Fibroblast of skin of abdomen (primary cell): ENCODE data around the gene KSR2.
A peak's percentile ranks its signal among the peaks of the same experiment; 100 is the strongest.

Experiments used
- DNase-seq: peaks from one replicate; pipeline ENCODE4 v3.0.0-alpha.2; 2013

Gene KSR2

GRCh38 chr12:117486840-117487659 is 481.7 kb downstream of the KSR2 start:
- peak; percentile 42 for DNase-seq

GRCh38 chr12:117485984-117486839 is 482.6 kb downstream of the KSR2 start:
- DNase-seq, result no peak

GRCh38 chr12:117484901-117485300 is 483.9 kb downstream of the KSR2 start:
- no peak for DNase-seq

DNA sequence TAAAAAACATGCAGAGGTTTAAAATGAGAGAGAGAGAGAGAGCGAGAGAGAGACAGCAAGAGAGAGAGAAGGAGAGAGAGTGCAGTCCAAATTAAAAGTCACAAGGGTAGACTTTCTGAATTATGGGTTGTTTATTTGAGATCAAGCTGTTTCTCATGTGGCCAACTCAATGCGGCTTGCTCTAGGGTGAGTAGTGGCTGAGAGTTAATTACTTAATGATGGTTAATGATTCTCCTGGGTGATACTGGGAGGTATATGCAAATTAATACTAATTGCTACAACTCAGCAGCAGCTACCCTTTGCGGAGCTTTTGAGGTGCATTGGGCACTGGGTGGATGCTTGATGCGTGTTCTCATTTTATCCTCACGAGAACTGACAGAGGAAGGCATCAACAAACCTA is 485.3 kb downstream of the KSR2 start:
- no peak for DNase-seq

- DNase-seq, result no peak
Observed at GRCh38 chr12:117481470-117481869, 487.3 kb downstream of the KSR2 start.

GRCh38 chr12:117476341-117476740 is 492.4 kb downstream of the KSR2 start:
- DNase-seq, result no peak

DNA sequence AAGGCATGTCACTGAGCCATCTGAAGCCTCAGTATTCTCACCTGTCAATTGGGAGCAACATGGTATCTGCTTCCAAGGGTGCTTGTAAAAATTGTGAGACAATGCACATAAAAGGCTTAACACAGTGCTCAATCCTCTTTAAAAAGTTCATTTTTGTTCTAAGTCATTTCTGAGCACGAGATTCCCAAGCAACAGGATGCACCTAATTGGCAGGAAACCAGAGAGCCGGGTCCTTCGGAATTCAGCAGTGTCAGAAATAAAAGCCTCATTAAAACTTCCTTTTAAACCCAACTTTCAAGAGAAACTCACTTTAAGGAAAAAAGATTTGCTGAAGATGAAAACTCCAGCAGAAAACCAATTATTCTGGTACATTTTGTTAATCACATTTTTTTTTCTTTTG is 494.9 kb downstream of the KSR2 start:
- DNase-seq, result no peak

DNA sequence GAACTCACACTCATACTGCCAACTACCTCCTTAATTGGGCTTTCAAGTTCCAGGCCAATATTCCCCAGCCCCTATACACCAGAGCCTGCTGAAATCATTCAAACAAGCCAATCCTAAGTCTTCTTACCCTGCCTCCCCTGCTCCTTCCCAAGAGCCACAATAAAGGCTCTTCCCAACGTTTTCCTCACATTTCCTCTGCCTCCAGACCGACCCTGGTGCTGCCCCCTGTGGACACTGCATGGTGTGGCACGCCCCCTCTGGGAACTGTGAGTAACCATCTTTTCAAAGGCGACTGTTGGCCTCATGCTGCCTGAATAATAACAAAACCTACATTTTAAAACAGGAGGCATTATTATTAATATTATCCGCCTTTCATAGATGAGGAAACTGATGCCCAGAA is 495.8 kb downstream of the KSR2 start:
- DNase-seq, result no peak

DNA sequence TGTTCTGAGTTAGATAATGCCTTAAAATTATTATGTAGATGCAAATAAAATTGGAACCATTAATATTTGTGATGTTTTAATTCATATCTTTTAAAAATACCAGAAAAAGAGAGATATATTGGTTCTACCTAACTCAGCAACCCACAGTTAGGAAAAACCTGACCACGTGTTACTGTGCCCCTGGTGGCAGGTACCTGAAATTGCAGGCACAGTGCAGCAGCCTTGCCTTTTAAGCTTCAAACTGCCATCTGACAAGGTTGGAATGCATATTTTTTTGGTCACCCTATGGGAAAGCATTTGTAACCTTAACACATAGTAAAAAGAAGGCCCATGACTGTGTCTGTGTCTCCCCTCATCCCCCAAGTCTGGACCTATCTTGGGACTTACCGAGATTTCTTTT is 498.0 kb downstream of the KSR2 start:
- no peak for DNase-seq

- no peak for DNase-seq
Observed at GRCh38 chr12:117469883-117470483, 498.8 kb downstream of the KSR2 start.

- no peak for DNase-seq
Observed at GRCh38 chr12:117468016-117468415, 500.8 kb downstream of the KSR2 start.

DNA sequence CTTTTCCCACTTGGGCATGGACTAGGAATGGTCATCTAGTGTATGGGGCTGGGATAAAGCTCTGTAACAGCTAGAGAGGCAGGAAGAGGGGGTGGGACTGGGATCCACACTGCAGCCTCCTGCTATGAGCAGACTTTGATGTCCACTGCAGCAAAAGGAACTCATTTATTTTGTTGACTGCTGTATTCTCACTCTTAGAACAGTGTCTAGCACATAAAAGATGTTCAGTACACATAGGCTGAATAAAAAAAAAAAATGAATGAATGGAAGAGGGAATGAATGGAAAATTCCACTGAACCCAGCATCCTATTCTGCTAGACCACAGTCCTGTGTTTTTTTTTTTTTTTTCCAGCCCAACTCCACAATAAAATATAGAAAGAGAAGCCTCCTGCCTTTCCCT is 501.2 kb downstream of the KSR2 start:
- no peak for DNase-seq

GRCh38 chr12:117466677-117467362 is 502.0 kb downstream of the KSR2 start:
- DNase-seq, result no peak

DNA sequence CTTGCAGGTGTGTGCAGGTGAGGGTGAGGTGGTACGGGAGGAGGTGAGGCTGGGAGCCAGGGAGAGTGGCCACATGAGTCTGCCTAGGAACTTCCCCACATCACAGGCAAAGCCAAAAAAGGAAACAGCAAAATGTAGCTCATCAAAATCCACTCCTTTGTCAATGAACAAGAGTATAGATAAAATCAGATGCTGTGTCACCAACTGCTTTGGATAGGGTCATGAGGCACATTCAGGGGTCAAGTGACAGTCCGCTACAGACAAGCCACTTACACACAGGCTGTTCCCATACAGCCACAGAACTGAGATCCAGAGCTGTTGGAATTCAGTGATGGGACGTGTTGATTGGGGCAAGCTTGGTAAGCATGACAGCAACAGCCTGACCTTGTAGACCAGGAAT is 507.1 kb downstream of the KSR2 start:
- DNase-seq, result no peak

- DNase-seq, result no peak
Observed at GRCh38 chr12:117459229-117459628, 509.6 kb downstream of the KSR2 start.

DNA sequence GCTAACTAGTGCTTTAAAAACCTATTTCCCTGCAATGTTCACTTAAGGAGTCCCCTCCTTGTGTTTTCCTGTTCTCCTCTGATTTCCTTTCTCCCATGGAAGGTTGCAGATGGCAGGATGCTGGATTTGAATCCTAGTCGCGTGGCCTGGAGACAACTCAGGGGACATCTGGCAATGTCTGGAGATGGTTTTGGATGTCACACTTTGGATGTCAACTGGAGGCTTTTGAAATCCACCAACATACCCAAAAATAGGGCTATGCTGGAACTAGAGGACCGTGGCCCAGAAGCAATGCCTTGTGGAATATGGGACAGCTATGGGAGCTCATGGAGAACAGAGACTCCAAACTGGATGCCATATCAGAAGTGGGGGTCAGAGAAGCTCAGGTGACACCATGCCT is 511.6 kb downstream of the KSR2 start:
- DNase-seq, result no peak

DNA sequence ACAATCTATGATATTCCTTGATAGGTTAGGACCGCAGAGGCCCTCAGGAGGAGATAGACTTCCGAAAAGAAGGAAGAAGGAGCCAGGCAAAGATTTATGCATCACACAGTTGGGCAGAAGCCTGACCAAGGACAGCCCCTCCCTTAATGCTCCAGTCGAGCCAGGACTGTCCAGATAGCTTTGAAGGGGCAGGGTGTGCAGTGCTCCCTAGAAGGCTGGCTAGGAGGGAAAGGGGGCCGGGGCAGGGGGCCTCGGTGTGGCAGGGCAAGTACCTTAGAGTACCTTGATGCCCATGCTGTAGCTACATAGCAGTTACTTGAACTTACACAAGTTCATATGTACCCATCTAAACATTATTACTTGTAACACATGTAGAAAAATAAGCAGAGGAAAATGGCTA is 512.7 kb downstream of the KSR2 start:
- DNase-seq, result no peak

GRCh38 chr12:117453961-117454360 is 514.8 kb downstream of the KSR2 start:
- DNase-seq, result no peak

DNA sequence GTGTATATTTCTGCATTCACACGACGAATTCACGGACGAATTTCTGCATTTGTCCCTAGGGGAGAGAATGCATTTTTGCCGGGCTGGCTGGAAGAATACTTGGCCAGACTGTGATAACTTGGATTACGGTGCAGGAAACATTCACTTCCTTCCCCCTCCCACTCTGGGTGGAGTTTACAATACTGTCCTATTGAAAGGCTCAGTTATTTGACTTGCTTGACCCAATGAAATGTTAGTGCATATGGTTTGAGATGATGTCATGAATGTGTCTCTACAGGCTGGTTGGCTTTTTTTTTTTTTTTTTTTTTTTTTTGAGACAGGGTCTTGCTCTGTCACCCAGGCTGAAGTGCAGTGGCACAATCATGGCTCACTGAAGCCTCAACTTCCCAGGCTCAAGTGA is 516.7 kb downstream of the KSR2 start:
- no peak for DNase-seq

- no peak for DNase-seq
Observed at GRCh38 chr12:117450209-117450608, 518.6 kb downstream of the KSR2 start.

GRCh38 chr12:117447665-117448366 is 521.0 kb downstream of the KSR2 start:
- DNase-seq, result no peak

- DNase-seq, result no peak
Observed at GRCh38 chr12:117444781-117445180, 524.0 kb downstream of the KSR2 start.
